Suprapubic skin (tissue), 4 donors: Measurements from ENCODE around the gene CASP5. TPM values are rescaled to one million over a fixed set of nuclear protein-coding genes. Genes with fewer than 3 reads are reported as not detected.

ENCODE experiments used
- DNase-seq, 2 donors: peaks; one replicate each; pipeline ENCODE4 v3.0.0-alpha.2; 2019; ENCODE audit warnings: low spot score in 2 of 2
- H3K27ac ChIP-seq: fragments of 200-600 bp; sonication (generic); one replicate; pipeline ENCODE4 v1.5.1; 2019
- H3K27me3 ChIP-seq: fragments of 200-600 bp; sonication (generic); one replicate; pipeline ENCODE4 v1.5.1; 2019
- H3K36me3 ChIP-seq: fragments of 200-600 bp; sonication (generic); one replicate; pipeline ENCODE4 v1.5.1; 2019
- H3K4me1 ChIP-seq: fragments of 200-600 bp; sonication (generic); one replicate; pipeline ENCODE4 v1.5.1; 2019
- H3K4me3 ChIP-seq: fragments of 200-600 bp; sonication (generic); one replicate; pipeline ENCODE4 v1.5.1; 2019; ENCODE audit warnings: mild to moderate bottlenecking
- H3K9me3 ChIP-seq: fragments of 200-600 bp; sonication (generic); one replicate; pipeline ENCODE4 v1.5.1; 2019
- CTCF ChIP-seq, 2 donors: fragments of 200-600 bp in 1 of 2; fragments of 450-650 bp in 1 of 2; sonication (generic) in 1 of 2; IDR thresholded peaks; one replicate each; pipeline ENCODE4 v1.5.1; 2016 to 2019; ENCODE audit warnings: antibody characterized with exemption in 2 of 2, mild to moderate bottlenecking in 1 of 2, moderate library complexity in 1 of 2
- EP300 ChIP-seq: sonication (generic); formaldehyde crosslinking; IDR thresholded peaks from one replicate; pipeline ENCODE4 v1.6.1; 2017; ENCODE audit warnings: antibody characterized with exemption
- POLR2A ChIP-seq, 2 donors: fragments of 450-650 bp; IDR thresholded peaks; one replicate each; pipeline ENCODE4 v1.6.1; 2017; ENCODE audit warnings: antibody characterized with exemption in 2 of 2, mild to moderate bottlenecking in 2 of 2, moderate library complexity in 2 of 2
- POLR2AphosphoS5 ChIP-seq, 3 donors: sonication (generic); formaldehyde crosslinking; IDR thresholded peaks; one replicate each; pipeline ENCODE4 v1.6.1; 2017; ENCODE audit warnings: antibody characterized with exemption in 3 of 3
- WGBS: methylation state at CpG from one replicate; pipeline ENCODE4 v1.1.5; 2018; 5-methylcytosine and 5-hydroxymethylcytosine counted together
- total RNA-seq, 4 donors: library from RNA; depleted of rRNA; stranded (reverse); fragments of >200 nt; gene quantifications; one replicate each; pipeline ENCODE4 v1.1.0, GENCODE V29; 2016

CASP5 gene
- total RNA-seq, 4 donors from 2014 or later: not detected

- H3K27me3 ChIP-seq: no peaks in the 10 kb centered on the region
- H3K4me3 ChIP-seq: no peak overlapping the region
- TF ChIP-seq POLR2A (IDR thresholded peaks at IDR 0.05) (no peak), CTCF (IDR thresholded peaks at IDR 0.05) (no peak), EP300 (no peak), POLR2AphosphoS5 (IDR thresholded peaks at IDR 0.05) (no peak)
- no peaks in the 10 kb centered on the region for H3K4me1 ChIP-seq
- no peak for DNase-seq
- no peak overlapping the region for H3K27ac ChIP-seq
- H3K36me3 ChIP-seq: no peaks in the 10 kb centered on the region
- H3K9me3 ChIP-seq: no peaks in the 10 kb centered on the region
- 85% methylated on average over 2 of the region's 2 CpGs for WGBS
Measured at GRCh38 chr11:104995001-104995408, 28.0 kb downstream of the CASP5 start.

- no peak overlapping the region for H3K4me3 ChIP-seq
- 72% methylated on average over 1 of the region's 1 CpG for WGBS
- H3K27ac ChIP-seq: no peak overlapping the region
- H3K9me3 ChIP-seq: no peaks in the 10 kb centered on the region
- H3K4me1 ChIP-seq: no peaks in the 10 kb centered on the region
- H3K27me3 ChIP-seq: no peaks in the 10 kb centered on the region
- H3K36me3 ChIP-seq: no peaks in the 10 kb centered on the region
- no peak for DNase-seq
- TF ChIP-seq POLR2A (IDR thresholded peaks at IDR 0.05) (no peak), CTCF (IDR thresholded peaks at IDR 0.05) (no peak), EP300 (no peak), POLR2AphosphoS5 (IDR thresholded peaks at IDR 0.05) (no peak)
Measured at GRCh38 chr11:104992781-104993180, 30.2 kb downstream of the CASP5 start.

GRCh38 chr11:104991994-104992393, 31.0 kb downstream of the CASP5 start:
- Histone ChIP-seq H3K36me3 (no peaks in the 10 kb centered on the region), H3K4me3 (no peak overlapping the region), H3K27me3 (no peaks in the 10 kb centered on the region), H3K9me3 (no peaks in the 10 kb centered on the region), H3K4me1 (no peaks in the 10 kb centered on the region), H3K27ac (no peak overlapping the region)
- TF ChIP-seq POLR2AphosphoS5 (IDR thresholded peaks at IDR 0.05): no peak
- TF ChIP-seq EP300: no peak
- no peak for TF ChIP-seq CTCF (IDR thresholded peaks at IDR 0.05)
- TF ChIP-seq POLR2A (IDR thresholded peaks at IDR 0.05): no peak
- 88% methylated on average over 4 of the region's 4 CpGs for WGBS
- DNase-seq: no peak

GRCh38 chr11:104984808-104985207, 38.2 kb downstream of the CASP5 start:
- H3K36me3 ChIP-seq: no peaks in the 10 kb centered on the region
- no peak overlapping the region for H3K27ac ChIP-seq
- 90% methylated on average over 3 of the region's 3 CpGs for WGBS
- no peak overlapping the region for H3K4me3 ChIP-seq
- no peak for DNase-seq
- no peaks in the 10 kb centered on the region for H3K9me3 ChIP-seq
- no peak for TF ChIP-seq CTCF (IDR thresholded peaks at IDR 0.05)
- no peak for TF ChIP-seq POLR2AphosphoS5 (IDR thresholded peaks at IDR 0.05)
- no peak for TF ChIP-seq POLR2A (IDR thresholded peaks at IDR 0.05)
- no peak for TF ChIP-seq EP300
- no peaks in the 10 kb centered on the region for H3K4me1 ChIP-seq
- no peaks in the 10 kb centered on the region for H3K27me3 ChIP-seq

GRCh38 chr11:104979839-104980238, 43.1 kb downstream of the CASP5 start:
- H3K4me1 ChIP-seq: no peaks in the 10 kb centered on the region
- 59% methylated on average over 1 of the region's 1 CpG for WGBS
- no peaks in the 10 kb centered on the region for H3K9me3 ChIP-seq
- no peaks in the 10 kb centered on the region for H3K36me3 ChIP-seq
- H3K4me3 ChIP-seq: no peak overlapping the region
- no peaks in the 10 kb centered on the region for H3K27me3 ChIP-seq
- TF ChIP-seq POLR2AphosphoS5 (IDR thresholded peaks at IDR 0.05) (no peak), EP300 (no peak), POLR2A (IDR thresholded peaks at IDR 0.05) (no peak), CTCF (IDR thresholded peaks at IDR 0.05) (no peak)
- no peak for DNase-seq
- H3K27ac ChIP-seq: no peak overlapping the region
